NK-92 treated with Interleukin-12 subunit alpha and Interleukin-12 subunit beta, amount 100 ng/mL, for 24 hours (cell line): ENCODE measurements around the gene FAAH.
"Not testable (repeated sequence)": the region's sequence is repeated elsewhere in the genome, so short reads cannot be mapped to it uniquely, and the experiment has no call there.

Experiments used
- DNase-seq: peaks from one replicate; lab custom pipeline; 2025; lab: John Stamatoyannopoulos, UW

FAAH gene

GRCh38 chr1:46394108-46394871, at the start of gene FAAH:
Gene FAAH (plus strand): TSS chr1:46394317. CDS start chr1:46394349, 32 bp downstream.
- no peak for DNase-seq

GRCh38 chr1:46344481-46344880, 49.6 kb upstream of the FAAH start:
- DNase-seq: no peak

- no peak for DNase-seq
These were observed 48.8 kb upstream of the FAAH start for GRCh38 chr1:46345281-46345680.

- DNase-seq: no peak
These were observed 41.8 kb upstream of the FAAH start for GRCh38 chr1:46352363-46352762.

- not testable (repeated sequence) for DNase-seq
These were observed 38.2 kb upstream of the FAAH start for GRCh38 chr1:46355920-46356319.

- no peak for DNase-seq
These were observed 32.0 kb upstream of the FAAH start for GRCh38 chr1:46362158-46362557.

GRCh38 chr1:46363121-46363520, 31.0 kb upstream of the FAAH start:
- no peak for DNase-seq

GRCh38 chr1:46364612-46365011, 29.5 kb upstream of the FAAH start:
- no peak for DNase-seq

GRCh38 chr1:46365796-46366195, 28.3 kb upstream of the FAAH start:
- not testable (repeated sequence) for DNase-seq

- no peak for DNase-seq
These were observed 27.0 kb upstream of the FAAH start for GRCh38 chr1:46367072-46367471.

- DNase-seq: not testable (repeated sequence)
These were observed 26.4 kb upstream of the FAAH start for GRCh38 chr1:46367701-46368100.

GRCh38 chr1:46368791-46369190, 25.3 kb upstream of the FAAH start:
- DNase-seq: no peak

- no peak for DNase-seq
These were observed 24.4 kb upstream of the FAAH start for GRCh38 chr1:46369542-46370213.

- no peak for DNase-seq
These were observed 23.9 kb upstream of the FAAH start for GRCh38 chr1:46370214-46370633.

- no peak for DNase-seq
These were observed 21.7 kb upstream of the FAAH start for GRCh38 chr1:46372431-46372830.

- no peak for DNase-seq
These were observed 14.1 kb upstream of the FAAH start for GRCh38 chr1:46379996-46380395.

- no peak for DNase-seq
These were observed 13.6 kb upstream of the FAAH start for GRCh38 chr1:46380508-46380907.

GRCh38 chr1:46393510-46393909, 607 bp upstream of the FAAH start:
- no peak for DNase-seq

GRCh38 chr1:46394872-46395465, 852 bp downstream of the FAAH start:
- DNase-seq: no peak

GRCh38 chr1:46396441-46397398, 2.6 kb downstream of the FAAH start:
- DNase-seq: no peak

GRCh38 chr1:46399307-46399706, 5.2 kb downstream of the FAAH start:
- DNase-seq: no peak

GRCh38 chr1:46400421-46400820, 6.3 kb downstream of the FAAH start:
- no peak for DNase-seq
